Astrocyte (in vitro differentiated cells and primary cell): ENCODE results near the gene ARF1. TPM values are rescaled to one million over a fixed set of nuclear protein-coding genes. Genes with fewer than 3 reads are reported as not detected.

ENCODE experiments used
- DNase-seq: peaks from one replicate; pipeline ENCODE4 v3.0.0-alpha.2; 2010; ENCODE audit warnings: low read depth
- FAIRE-seq: peaks from 2 replicates; lab custom pipeline; 2011; peaks lifted over from hg19 to GRCh38; lab: Jason Lieb, UNC
- H2AFZ ChIP-seq: 2 replicates; pipeline ENCODE4 v1.6.0; 2012; ENCODE audit warnings: low read depth, low read length, inconsistent platforms
- H3K27ac ChIP-seq: 2 replicates; pipeline ENCODE4 v1.5.1; 2011; ENCODE audit warnings: low read depth, low read length, inconsistent platforms
- H3K27me3 ChIP-seq: 2 replicates; pipeline ENCODE4 v1.6.0; 2011; ENCODE audit warnings: low read length, inconsistent platforms; ENCODE audit not compliant: insufficient read depth
- H3K36me3 ChIP-seq: 2 replicates; pipeline ENCODE4 v1.5.1; 2011; ENCODE audit warnings: low read length, inconsistent platforms; ENCODE audit not compliant: insufficient read depth
- H3K4me1 ChIP-seq: 2 replicates; pipeline ENCODE4 v1.5.1; 2011; ENCODE audit warnings: low read length, inconsistent platforms; ENCODE audit not compliant: insufficient read depth
- H3K4me2 ChIP-seq: 2 replicates; pipeline ENCODE4 v1.6.0; 2012; ENCODE audit warnings: low read length, inconsistent platforms
- H3K4me3 ChIP-seq: 2 replicates; pipeline ENCODE4 v1.5.1; 2011; ENCODE audit warnings: low read depth, mild to moderate bottlenecking, low read length, inconsistent platforms; ENCODE audit not compliant: insufficient read depth
- H3K79me2 ChIP-seq: 2 replicates; pipeline ENCODE4 v1.6.0; 2012; ENCODE audit warnings: mild to moderate bottlenecking, low read length, inconsistent platforms; ENCODE audit not compliant: insufficient read depth
- H3K9ac ChIP-seq: 2 replicates; pipeline ENCODE4 v1.6.0; 2012; ENCODE audit warnings: mild to moderate bottlenecking, low read length, inconsistent platforms
- H3K9me3 ChIP-seq: 2 replicates; pipeline ENCODE4 v1.5.1; 2012; ENCODE audit warnings: low read depth, mild to moderate bottlenecking, low read length, inconsistent platforms; ENCODE audit not compliant: insufficient read depth
- H4K20me1 ChIP-seq: 2 replicates; pipeline ENCODE4 v1.6.0; 2012; ENCODE audit warnings: low read length, inconsistent platforms; ENCODE audit not compliant: insufficient read depth
- H3K27ac Mint-ChIP-seq: one replicate; pipeline ENCODE4 v1.8.0; 2021; ENCODE audit warnings: mild to moderate bottlenecking, mixed read lengths; ENCODE audit not compliant: unreplicated experiment
- H3K27me3 Mint-ChIP-seq: one replicate; pipeline ENCODE4 v1.8.0; 2021; ENCODE audit warnings: low read depth, mixed read lengths; ENCODE audit not compliant: unreplicated experiment
- H3K36me3 Mint-ChIP-seq: one replicate; pipeline ENCODE4 v1.8.0; 2021; ENCODE audit warnings: low read depth, mixed read lengths; ENCODE audit not compliant: unreplicated experiment
- H3K4me1 Mint-ChIP-seq: one replicate; pipeline ENCODE4 v1.8.0; 2021; ENCODE audit warnings: low read depth, mixed read lengths; ENCODE audit not compliant: unreplicated experiment
- H3K4me3 Mint-ChIP-seq: one replicate; pipeline ENCODE4 v1.8.0; 2021; ENCODE audit warnings: mild to moderate bottlenecking, moderate library complexity, mixed read lengths; ENCODE audit not compliant: unreplicated experiment
- H3K9me3 Mint-ChIP-seq: one replicate; pipeline ENCODE4 v1.8.0; 2021; ENCODE audit warnings: mild to moderate bottlenecking, mixed read lengths; ENCODE audit not compliant: unreplicated experiment
- EZH2 ChIP-seq: IDR thresholded peaks from 2 replicates; pipeline ENCODE4 v1.6.1; 2012; ENCODE audit warnings: mild to moderate bottlenecking, low read length, inconsistent platforms; ENCODE audit not compliant: insufficient read depth
- total RNA-seq: library from RNA; stranded (reverse); gene quantifications from 2 replicates; pipeline ENCODE4 v1.2.1, GENCODE V29; 2021
- TF ChIP-seq, protein P1 (sequence below): IDR thresholded peaks from 2 replicates; pipeline ENCODE4 v1.5.1; 2011; ENCODE audit warnings: low read depth, mild to moderate bottlenecking, inconsistent platforms, low read length, moderate library complexity; ENCODE audit not compliant: insufficient read depth

The ARF1 gene
- total RNA-seq, 1 donor from 2014 or later = 431 TPM

DNA sequence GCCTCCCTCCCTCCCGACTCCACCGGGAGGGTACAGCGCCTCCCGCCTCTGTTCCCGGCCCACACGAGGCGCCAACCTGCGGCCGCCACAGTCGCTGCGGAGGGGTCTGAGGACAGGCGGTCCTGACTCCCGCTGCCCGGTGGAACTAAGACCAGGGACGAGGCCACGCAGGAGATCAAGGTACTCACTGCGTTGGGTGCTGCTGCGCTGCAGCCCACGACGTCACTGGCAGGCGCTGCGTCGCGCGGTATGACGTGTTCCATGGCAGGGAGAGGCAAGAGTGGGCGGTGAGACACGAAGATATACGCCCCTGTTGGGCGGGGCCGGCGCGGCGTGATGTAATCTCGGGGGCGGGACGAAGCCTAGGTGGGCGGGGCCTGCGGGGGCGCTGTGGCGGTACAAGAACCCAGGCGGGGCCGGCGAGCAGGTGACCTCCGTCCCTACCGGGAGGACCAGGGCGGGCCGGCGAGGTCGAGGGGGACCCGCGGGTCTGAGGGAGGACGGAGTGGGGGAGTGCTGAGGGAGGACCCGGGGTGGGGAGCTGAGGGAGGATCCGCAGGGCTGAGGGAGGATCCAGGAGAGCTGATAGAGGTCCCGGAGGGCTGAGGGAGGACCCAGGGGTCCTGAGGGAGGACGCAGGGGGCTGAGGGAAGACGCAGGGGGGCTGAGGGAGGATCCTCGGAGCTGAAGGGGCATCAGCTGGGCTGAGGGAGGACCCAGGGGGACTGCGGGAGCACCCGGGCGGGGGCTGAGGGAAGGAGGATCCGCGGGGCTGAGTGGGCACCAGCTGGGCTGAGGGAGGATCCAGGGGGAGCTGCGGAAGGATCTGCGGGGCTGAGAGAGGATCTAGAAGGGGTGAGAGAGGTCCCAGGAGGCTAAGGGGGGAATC is 26.8 kb downstream of the ARF1 start, which contains the start of gene MRPL55:
MRPL55 (minus strand) TSS at position 227 of the 889 bp plus-strand sequence. CDS start 1,039 bp downstream, outside the sequence.
- H3K4me2 ChIP-seq = peak within 1 kb of the TSS; percentile 85
- H3K36me3 Mint-ChIP-seq = peaks cover 4% of the 10 kb centered on the region
- TF ChIP-seq, protein P1, sequence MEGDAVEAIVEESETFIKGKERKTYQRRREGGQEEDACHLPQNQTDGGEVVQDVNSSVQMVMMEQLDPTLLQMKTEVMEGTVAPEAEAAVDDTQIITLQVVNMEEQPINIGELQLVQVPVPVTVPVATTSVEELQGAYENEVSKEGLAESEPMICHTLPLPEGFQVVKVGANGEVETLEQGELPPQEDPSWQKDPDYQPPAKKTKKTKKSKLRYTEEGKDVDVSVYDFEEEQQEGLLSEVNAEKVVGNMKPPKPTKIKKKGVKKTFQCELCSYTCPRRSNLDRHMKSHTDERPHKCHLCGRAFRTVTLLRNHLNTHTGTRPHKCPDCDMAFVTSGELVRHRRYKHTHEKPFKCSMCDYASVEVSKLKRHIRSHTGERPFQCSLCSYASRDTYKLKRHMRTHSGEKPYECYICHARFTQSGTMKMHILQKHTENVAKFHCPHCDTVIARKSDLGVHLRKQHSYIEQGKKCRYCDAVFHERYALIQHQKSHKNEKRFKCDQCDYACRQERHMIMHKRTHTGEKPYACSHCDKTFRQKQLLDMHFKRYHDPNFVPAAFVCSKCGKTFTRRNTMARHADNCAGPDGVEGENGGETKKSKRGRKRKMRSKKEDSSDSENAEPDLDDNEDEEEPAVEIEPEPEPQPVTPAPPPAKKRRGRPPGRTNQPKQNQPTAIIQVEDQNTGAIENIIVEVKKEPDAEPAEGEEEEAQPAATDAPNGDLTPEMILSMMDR = no peak
- H3K27me3 ChIP-seq = no peaks in the 10 kb centered on the region
- H3K79me2 ChIP-seq = peaks cover 23% of the 10 kb centered on the region
- H3K9me3 Mint-ChIP-seq = no peaks in the 10 kb centered on the region
- H3K9me3 ChIP-seq = no peaks in the 10 kb centered on the region
- peak within 1 kb of the TSS; percentile 90 for H3K4me3 Mint-ChIP-seq
- no peaks in the 10 kb centered on the region for H3K36me3 ChIP-seq
- peaks cover 10% of the 10 kb centered on the region for H3K4me1 ChIP-seq
- peak within 1 kb of the TSS; percentile 92 for H3K27ac Mint-ChIP-seq
- peaks cover 6% of the 10 kb centered on the region for H3K4me1 Mint-ChIP-seq
- peak; percentile 87 for DNase-seq
- no peaks in the 10 kb centered on the region for H3K27me3 Mint-ChIP-seq
- H4K20me1 ChIP-seq = no peaks in the 10 kb centered on the region
- H3K27ac ChIP-seq = peak within 1 kb of the TSS; percentile 78
- peak within 1 kb of the TSS; percentile 95 for H3K9ac ChIP-seq
- H2AFZ ChIP-seq = peak within 1 kb of the TSS; percentile 97
- H3K4me3 ChIP-seq = peak within 1 kb of the TSS; percentile 83
- FAIRE-seq = no peak

DNA sequence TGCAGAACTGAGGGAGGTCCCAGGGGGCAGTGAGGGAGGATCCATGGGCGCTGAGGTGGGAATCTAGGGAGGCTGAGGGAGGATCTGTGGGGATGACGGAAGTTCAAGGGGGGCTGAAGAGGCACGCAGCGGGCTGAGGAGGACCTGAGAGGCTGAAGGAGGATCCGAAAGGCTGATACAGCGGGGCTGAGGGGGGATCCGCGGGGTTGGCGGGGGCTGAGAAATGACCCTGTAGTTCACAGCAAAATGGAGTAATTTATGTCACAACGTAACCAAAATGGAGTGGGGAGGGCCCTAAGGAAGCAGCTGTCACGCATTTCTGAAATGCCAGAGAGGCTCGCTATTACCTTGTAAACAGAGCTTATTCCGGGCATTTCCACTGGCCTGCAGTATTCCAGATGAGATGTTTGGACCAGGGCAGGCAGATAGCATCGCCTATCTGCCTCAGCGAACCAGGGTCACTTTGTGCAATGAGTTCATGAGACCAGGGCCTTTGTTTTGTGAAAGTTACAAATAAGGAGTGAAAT is 27.5 kb downstream of the ARF1 start:
- peak overlapping the region; percentile 95 for H3K9ac ChIP-seq
- H3K27ac ChIP-seq = peak overlapping the region; percentile 67
- DNase-seq (peak; percentile 20), FAIRE-seq (no peak)
- no peaks in the 10 kb centered on the region for H3K36me3 ChIP-seq
- no peaks in the 10 kb centered on the region for H3K27me3 ChIP-seq
- peak overlapping the region; percentile 92 for H3K27ac Mint-ChIP-seq
- peaks cover 4% of the 10 kb centered on the region for H3K36me3 Mint-ChIP-seq
- TF ChIP-seq EZH2 = no peak
- TF ChIP-seq, protein P1 = no peak
- H3K79me2 ChIP-seq = peaks cover 23% of the 10 kb centered on the region
- peak overlapping the region; percentile 97 for H2AFZ ChIP-seq
- peak overlapping the region; percentile 85 for H3K4me2 ChIP-seq
- peak overlapping the region; percentile 90 for H3K4me3 Mint-ChIP-seq
- H3K27me3 Mint-ChIP-seq = no peaks in the 10 kb centered on the region
- peaks cover 4% of the 10 kb centered on the region for H3K4me1 Mint-ChIP-seq
- H3K9me3 Mint-ChIP-seq = no peaks in the 10 kb centered on the region
- H4K20me1 ChIP-seq = no peaks in the 10 kb centered on the region
- peaks cover 10% of the 10 kb centered on the region for H3K4me1 ChIP-seq
- H3K4me3 ChIP-seq = peak overlapping the region; percentile 83
- no peaks in the 10 kb centered on the region for H3K9me3 ChIP-seq
